Pancreas (tissue), 10 donors: Measurements from ENCODE around the gene EIF4G3. TPM values are rescaled to one million over a fixed set of nuclear protein-coding genes. Genes with fewer than 3 reads are reported as not detected.
A peak's percentile ranks its signal among the peaks of the same experiment; 100 is the strongest.
"Not testable (repeated sequence)": the region's sequence is repeated elsewhere in the genome, so short reads cannot be mapped to it uniquely, and the experiment has no call there.

Experiments used
- ATAC-seq, 4 donors: fragments of 200-7000 bp; cut with Tn5 transposase; one replicate each; pipeline versions ENCODE4 v1.8.0 to v1.9.1; 2020; ENCODE audit warnings: mild to moderate bottlenecking in 4 of 4, moderate library complexity in 4 of 4
- DNase-seq, 6 donors: peaks; one replicate each; pipeline ENCODE4 v3.0.0-alpha.2; 2020
- FAIRE-seq: peaks from 2 replicates; lab custom pipeline; 2012; peaks lifted over from hg19 to GRCh38; lab: Jason Lieb, UNC
- H3K27ac ChIP-seq, 4 donors: fragments of 200-600 bp; sonication (generic); 1 replicate in 3 of 4; 2 replicates in 1 of 4; pipeline versions ENCODE4 v1.5.0 to v1.8.0; 2020
- H3K27me3 ChIP-seq, 4 donors: fragments of 200-600 bp; one replicate each; pipeline ENCODE4 v1.8.0; 2021
- H3K36me3 ChIP-seq, 3 donors: fragments of 200-600 bp; sonication (generic) in 1 of 3; one replicate each; pipeline versions ENCODE4 v1.5.0 to v1.8.0; 2020 to 2021
- H3K4me1 ChIP-seq, 3 donors: fragments of 200-600 bp; one replicate each; pipeline ENCODE4 v1.8.0; 2021
- H3K4me3 ChIP-seq, 4 donors: fragments of 200-600 bp; sonication (generic) in 2 of 4; one replicate each; pipeline versions ENCODE4 v1.5.0 to v1.8.0; 2020 to 2021
- H3K9me3 ChIP-seq, 4 donors: fragments of 200-600 bp; one replicate each; pipeline ENCODE4 v1.8.0; 2021
- CTCF ChIP-seq, 4 donors: fragments of 200-600 bp; sonication (generic) in 3 of 4; IDR thresholded peaks; one replicate each; pipeline versions ENCODE4 v1.5.0 to v1.8.0; 2021; ENCODE audit warnings: antibody characterized with exemption in 4 of 4
- WGBS, 2 donors: extraction: QIAGEN DNeasy Blood & Tissue Kit; methylation state at CpG; one replicate each; pipeline ENCODE4 v1.1.7; 2013; 5-methylcytosine and 5-hydroxymethylcytosine counted together
- intact Hi-C, 3 donors: fragments of 100-400 bp; cut with DNase I; formaldehyde crosslinking; loops; one replicate each; pipeline versions ENCODE4 v1.11.1 to v1.14.2; 2022
- polyA plus RNA-seq, 2 donors: library from polyadenylated mRNA; stranded (reverse); fragments of 200-250 nt; gene quantifications; one replicate each; pipeline ENCODE4 v1.2.3, GENCODE V29; 2013
- total RNA-seq, 6 donors: library from RNA; stranded (reverse); fragmentation: NEBNext Ultra II Directional in 4 of 6; extraction: Animal tissue kit (Norgen Biotek cat#: 25700) in 4 of 6; gene quantifications; one replicate each; pipeline versions ENCODE4 v1.2.1 to v1.2.4, GENCODE V29; 2021 to 2023
- donor health status: healthy with polysubstance abuse.
- donor health status: DM: no; HTN: no; CAD: no; lungs with moderate emphysema.
- donor health status: DM: no; HTN: no; CAD: no.
- donor health status: control.
- donor health status: control.
- donor health status: Bipolar disorder and iron deficiency.
- donor health status: DM: yes; HTN: yes; CAD: no.
- donor health status: DM: no; HTN: no; CAD: no.
- donor health status: DM: no; HTN: no; CAD: no.
- donor health status: DM: yes; HTN: yes; CAD: no.

EIF4G3 gene
- total and polyA plus RNA-seq, 8 donors, result 9.6 to 22.7 (median 13.8) TPM

GRCh38 chr1:20867847-20868246, 308.9 kb downstream of the EIF4G3 start:
- no peak for FAIRE-seq

GRCh38 chr1:20867062-20867461, 309.6 kb downstream of the EIF4G3 start:
- Histone ChIP-seq H3K4me1 (no peaks in the 10 kb centered on the region), H3K9me3 (no peaks in the 10 kb centered on the region), H3K36me3 (peaks cover 0 to 12% (median 5%) of the 10 kb centered on the region in 3 donors), H3K27ac (no peak overlapping the region), H3K4me3 (no peak overlapping the region), H3K27me3 (no peaks in the 10 kb centered on the region)
- peak in 1 of 4 donors; percentile 32 for ATAC-seq
- no peak for TF ChIP-seq CTCF (IDR thresholded peaks at IDR 0.05)
- 63 to 70% methylated on average over 1 of the region's 1 CpG for WGBS, 2 donors
- no peak for DNase-seq
- FAIRE-seq, result no peak
- intact Hi-C loops, result no loop called here

More at GRCh38 chr1:20867847-20868246, 308.9 kb downstream of the EIF4G3 start:
- H3K36me3 ChIP-seq, result peaks cover 0 to 12% (median 5%) of the 10 kb centered on the region in 3 donors
- DNase-seq, result no peak
- no peak overlapping the region for H3K4me3 ChIP-seq
- no peak overlapping the region for H3K27ac ChIP-seq
- ATAC-seq, result no peak
- H3K9me3 ChIP-seq, result no peaks in the 10 kb centered on the region
- TF ChIP-seq CTCF (IDR thresholded peaks at IDR 0.05), result no peak
- H3K4me1 ChIP-seq, result no peaks in the 10 kb centered on the region
- intact Hi-C loops, result no loop called here
- no peaks in the 10 kb centered on the region for H3K27me3 ChIP-seq

- intact Hi-C loops, result no loop called here
- no peak for TF ChIP-seq CTCF (IDR thresholded peaks at IDR 0.05)
- 82 to 87% methylated on average over 2 of the region's 2 CpGs for WGBS, 2 donors
- Histone ChIP-seq H3K27me3 (no peaks in the 10 kb centered on the region), H3K4me3 (no peak overlapping the region), H3K36me3 (peaks cover 0 to 12% (median 5%) of the 10 kb centered on the region in 3 donors), H3K4me1 (no peaks in the 10 kb centered on the region), H3K27ac (no peak overlapping the region), H3K9me3 (no peaks in the 10 kb centered on the region)
- ATAC-seq, result no peak
- no peak for DNase-seq
- no peak for FAIRE-seq
Measured at GRCh38 chr1:20865001-20865400, 311.7 kb downstream of the EIF4G3 start.

- no peak for FAIRE-seq
- 96 to 98% methylated on average over 4 of the region's 4 CpGs for WGBS, 2 donors
- intact Hi-C loops, result no loop called here
- Histone ChIP-seq H3K9me3 (no peaks in the 10 kb centered on the region), H3K27me3 (no peaks in the 10 kb centered on the region), H3K27ac (no peak overlapping the region), H3K4me3 (no peak overlapping the region), H3K4me1 (no peaks in the 10 kb centered on the region), H3K36me3 (peaks cover 0 to 17% (median under 1%) of the 10 kb centered on the region in 3 donors)
- no peak for TF ChIP-seq CTCF (IDR thresholded peaks at IDR 0.05)
- no peak for ATAC-seq
- no peak for DNase-seq
Measured at GRCh38 chr1:20854529-20854928, 322.2 kb downstream of the EIF4G3 start.

GRCh38 chr1:20851791-20852190, 324.9 kb downstream of the EIF4G3 start:
- H3K36me3 ChIP-seq, result peaks cover 0 to 14% (median 0%) of the 10 kb centered on the region in 3 donors
- DNase-seq, intact Hi-C loops, FAIRE-seq, H3K27me3 ChIP-seq, H3K27ac ChIP-seq, H3K4me3 ChIP-seq, H3K9me3 ChIP-seq: not testable (repeated sequence)
- H3K4me1 ChIP-seq, result peaks cover 0 to 12% (median 0%) of the 10 kb centered on the region in 3 donors
- ATAC-seq, result peak in 1 of 4 donors; percentile 61
- 83 to 85% methylated on average over 8 of the region's 8 CpGs for WGBS, 2 donors
